HL-60 (cell line): ENCODE results near the gene SORT1.
A peak's percentile ranks its signal among the peaks of the same experiment; 100 is the strongest.

Source experiments
- DNase-seq, 2 experiments: peaks; one replicate each; pipeline ENCODE4 v3.0.0-alpha.2; 2010 to 2020; ENCODE audit warnings: low read depth in 1 of 2, low spot score in 1 of 2
- H3K27ac ChIP-seq: fragments of 250-450 bp; sonication (Bioruptor Pico); replicated peaks from 2 replicates; pipeline ENCODE4 v1.5.1; 2020; ENCODE audit warnings: mild to moderate bottlenecking, moderate library complexity
- H3K27me3 ChIP-seq: fragments of 250-450 bp; sonication (Bioruptor Pico); 2 replicates; pipeline ENCODE4 v1.5.1; 2021; ENCODE audit warnings: mild to moderate bottlenecking, moderate library complexity; ENCODE audit not compliant: insufficient read depth, poor library complexity, severe bottlenecking
- H3K4me3 ChIP-seq: replicated peaks from 2 replicates; pipeline ENCODE4 v1.5.1; 2011; ENCODE audit warnings: mild to moderate bottlenecking, control low read depth, low read length; ENCODE audit not compliant: insufficient read depth
- GABPA ChIP-seq: IDR thresholded peaks from 2 replicates; pipeline ENCODE4 v1.6.1; 2012; ENCODE audit warnings: low read depth
- POLR2AphosphoS5 ChIP-seq: IDR thresholded peaks from 2 replicates; pipeline ENCODE4 v1.6.1; 2012; ENCODE audit warnings: low read depth
- REST ChIP-seq: IDR thresholded peaks from 2 replicates; pipeline ENCODE4 v1.6.1; 2012; ENCODE audit warnings: low read depth; ENCODE audit not compliant: insufficient replicate concordance
- SPI1 ChIP-seq: IDR thresholded peaks from 2 replicates; pipeline ENCODE4 v1.6.1; 2012; ENCODE audit warnings: low read depth, mild to moderate bottlenecking, borderline replicate concordance
- TF ChIP-seq, protein P1 (sequence below): IDR thresholded peaks from one replicate; pipeline ENCODE4 v1.5.1; 2011; ENCODE audit warnings: low read length, control low read depth, inconsistent platforms; ENCODE audit not compliant: insufficient read depth

The SORT1 gene

DNA sequence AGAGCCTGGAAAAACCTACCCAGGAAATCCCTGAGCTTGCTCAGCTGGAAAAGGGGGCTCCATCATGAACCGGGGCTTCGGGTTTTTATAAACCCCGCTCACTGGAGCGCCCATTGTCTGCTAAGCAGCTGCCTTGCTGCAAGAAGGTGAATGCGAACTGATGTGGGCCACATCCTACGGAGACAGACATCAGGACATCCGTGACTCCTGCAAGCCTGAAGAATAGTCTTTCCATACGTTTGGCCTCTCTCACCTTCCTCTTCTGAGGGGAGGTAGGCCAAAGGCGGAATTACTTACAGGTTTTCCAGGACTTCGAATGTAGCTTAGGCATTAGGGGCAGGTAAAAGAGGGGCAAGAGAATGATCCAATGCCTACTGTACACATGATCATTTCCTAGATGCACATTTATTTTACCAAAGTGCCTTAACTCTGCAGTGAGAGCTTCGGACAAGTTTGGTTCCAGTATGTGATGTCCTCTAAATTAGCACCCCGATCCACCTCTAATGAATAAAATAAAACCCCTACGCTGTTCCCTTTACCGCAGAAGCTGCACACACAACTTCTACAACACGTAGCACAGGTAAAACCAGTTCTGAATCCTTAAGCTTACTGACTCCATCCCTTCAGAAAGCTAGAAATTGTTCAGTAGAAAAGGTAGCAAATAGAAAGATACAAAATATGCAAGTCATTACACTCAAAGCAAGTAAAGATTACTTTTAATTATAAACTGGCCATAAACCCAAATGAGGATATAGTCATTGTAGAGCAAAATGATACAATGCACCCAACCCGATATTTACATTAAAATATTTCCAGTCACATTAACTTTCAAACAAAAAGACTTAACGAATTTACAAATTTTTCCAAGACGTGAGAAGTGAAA lies 866 bp upstream of the SORT1 start:
- Histone ChIP-seq H3K4me3 (peak overlapping the region; percentile 40; the same call in 1 of the 2 replicates), H3K27me3 (peaks cover 22% of the 10 kb centered on the region), H3K27ac (no peak overlapping the region)
- DNase-seq, result no peak
- TF ChIP-seq GABPA (no peak; the same call in 1 of the 2 replicates), REST (no peak), POLR2AphosphoS5 (no peak), SPI1 (no peak)
- TF ChIP-seq, protein P1, sequence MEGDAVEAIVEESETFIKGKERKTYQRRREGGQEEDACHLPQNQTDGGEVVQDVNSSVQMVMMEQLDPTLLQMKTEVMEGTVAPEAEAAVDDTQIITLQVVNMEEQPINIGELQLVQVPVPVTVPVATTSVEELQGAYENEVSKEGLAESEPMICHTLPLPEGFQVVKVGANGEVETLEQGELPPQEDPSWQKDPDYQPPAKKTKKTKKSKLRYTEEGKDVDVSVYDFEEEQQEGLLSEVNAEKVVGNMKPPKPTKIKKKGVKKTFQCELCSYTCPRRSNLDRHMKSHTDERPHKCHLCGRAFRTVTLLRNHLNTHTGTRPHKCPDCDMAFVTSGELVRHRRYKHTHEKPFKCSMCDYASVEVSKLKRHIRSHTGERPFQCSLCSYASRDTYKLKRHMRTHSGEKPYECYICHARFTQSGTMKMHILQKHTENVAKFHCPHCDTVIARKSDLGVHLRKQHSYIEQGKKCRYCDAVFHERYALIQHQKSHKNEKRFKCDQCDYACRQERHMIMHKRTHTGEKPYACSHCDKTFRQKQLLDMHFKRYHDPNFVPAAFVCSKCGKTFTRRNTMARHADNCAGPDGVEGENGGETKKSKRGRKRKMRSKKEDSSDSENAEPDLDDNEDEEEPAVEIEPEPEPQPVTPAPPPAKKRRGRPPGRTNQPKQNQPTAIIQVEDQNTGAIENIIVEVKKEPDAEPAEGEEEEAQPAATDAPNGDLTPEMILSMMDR, result no peak

DNA sequence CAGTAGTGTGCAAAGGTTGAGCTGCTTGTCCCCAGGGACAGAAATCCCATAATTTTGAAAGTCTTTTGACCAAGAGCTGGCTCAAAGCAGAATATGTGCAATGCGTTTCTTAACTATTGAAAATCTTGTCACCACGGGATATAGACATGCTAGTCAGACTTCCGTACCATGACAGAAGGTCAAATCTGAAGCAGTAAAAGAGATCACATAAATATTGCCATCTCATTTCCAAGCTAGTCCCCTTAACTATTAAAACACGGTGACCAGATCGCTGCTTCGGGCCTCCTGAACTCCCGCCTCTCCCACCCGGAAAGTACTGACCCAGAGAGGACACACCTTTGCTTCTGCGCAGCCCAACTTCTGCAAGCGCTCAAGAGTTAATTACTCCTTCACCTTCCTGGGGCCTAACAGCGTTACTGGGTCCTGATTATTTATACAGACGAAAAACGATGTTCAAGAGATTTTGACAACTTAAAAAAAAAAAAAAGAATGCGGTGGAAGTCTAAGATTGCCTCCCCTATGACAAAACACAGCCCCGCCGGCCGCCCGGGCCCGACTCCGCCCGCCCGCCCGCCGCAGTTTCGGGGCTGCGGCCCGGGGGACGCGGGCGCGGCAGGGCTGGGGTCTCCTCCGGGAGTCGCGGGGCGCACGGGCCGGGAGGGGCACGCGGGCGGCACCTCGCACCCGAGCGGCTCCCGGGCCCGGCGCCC lies 692 bp downstream of the SORT1 start:
- H3K27ac ChIP-seq, result no peak overlapping the region
- no peak for TF ChIP-seq REST

DNA sequence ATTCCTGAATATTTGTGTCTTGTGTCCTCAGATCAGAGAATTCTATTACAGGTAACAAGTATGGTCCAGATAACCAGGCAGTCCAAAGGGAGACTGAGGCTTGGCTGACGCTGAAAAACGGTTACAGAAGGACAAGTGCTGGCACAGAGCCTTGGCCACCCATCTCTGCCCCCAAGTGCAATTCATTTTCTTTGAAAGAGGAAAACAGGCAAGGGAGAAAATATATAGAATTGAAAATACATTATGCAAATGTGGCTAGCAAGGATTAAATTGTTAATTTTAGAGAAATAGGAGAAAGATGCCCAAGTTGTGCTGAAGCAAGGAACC lies 1.2 kb downstream of the SORT1 start:
- no peak for TF ChIP-seq GABPA
- TF ChIP-seq REST, result no peak
- TF ChIP-seq, protein P1, result no peak
- no peak for TF ChIP-seq SPI1
- no peak for TF ChIP-seq POLR2AphosphoS5
- no peak overlapping the region; the same call in 1 of the 2 replicates for H3K4me3 ChIP-seq
- peaks cover 22% of the 10 kb centered on the region for H3K27me3 ChIP-seq
- no peak for DNase-seq
- no peak overlapping the region; the same call in 1 of the 2 replicates for H3K27ac ChIP-seq

More for the DNA sequence above, 692 bp downstream of the SORT1 start:
- Histone ChIP-seq H3K27me3 (peaks cover 22% of the 10 kb centered on the region), H3K4me3 (peak overlapping the region; percentile 40)
- DNase-seq, result no peak
